PC-3 (cell line): ENCODE results near the gene PLLP. TPM values are rescaled to one million over a fixed set of nuclear protein-coding genes. Genes with fewer than 3 reads are reported as not detected.
A peak's percentile ranks its signal among the peaks of the same experiment; 100 is the strongest.

Source experiments
- ATAC-seq: fragments of 200-7000 bp; cut with Tn5 transposase; 2 replicates; pipeline ENCODE4 v1.9.1; 2020; ENCODE audit warnings: mild to moderate bottlenecking, moderate library complexity
- BruUV-seq: library from RNA; stranded (reverse); fragments of 400-500 nt; replicated peaks from 2 replicates; lab custom pipeline; 2021; lab: Mats Ljungman, UMichigan
- CTCF ChIA-PET: fragments of 300-600 bp; sonication (Branson Sonifier 250); formaldehyde crosslinking; loops from one replicate; lab custom pipeline; 2022; ENCODE audit warnings: antibody characterized with exemption; lab: Charles Lee
- POLR2A ChIA-PET: fragments of 300-600 bp; sonication (Branson Sonifier 250); formaldehyde crosslinking; loops from one replicate; lab custom pipeline; 2022; ENCODE audit warnings: antibody characterized with exemption; ENCODE audit not compliant: unreplicated experiment; lab: Charles Lee
- DNase-seq: peaks from one replicate; pipeline ENCODE4 v3.0.0-alpha.2; 2015
- H2AFZ ChIP-seq: fragments of 300-600 bp; sonication (generic); 2 replicates; pipeline ENCODE4 v1.6.0; 2016; ENCODE audit warnings: antibody characterized with exemption, low read length
- H3F3A ChIP-seq: fragments of 300-600 bp; sonication (generic); one replicate; pipeline ENCODE4 v1.6.0; 2017; ENCODE audit warnings: antibody characterized with exemption, low read length, control low read depth, mild to moderate bottlenecking; ENCODE audit not compliant: unreplicated experiment
- H3K27ac ChIP-seq: fragments of 300-600 bp; sonication (generic); 2 replicates; pipeline ENCODE4 v1.5.1; 2016; ENCODE audit warnings: mild to moderate bottlenecking, low read length
- H3K27me3 ChIP-seq: fragments of 300-600 bp; sonication (generic); 2 replicates; pipeline ENCODE4 v1.6.1; 2016; ENCODE audit warnings: low read length, mixed read lengths
- H3K36me3 ChIP-seq: fragments of 300-600 bp; sonication (generic); 2 replicates; pipeline ENCODE4 v1.6.1; 2016; ENCODE audit warnings: low read depth, mixed run types, low read length, mixed read lengths
- H3K4me1 ChIP-seq: fragments of 300-600 bp; sonication (generic); 2 replicates; pipeline ENCODE4 v1.5.1; 2016; ENCODE audit warnings: low read length; ENCODE audit not compliant: insufficient read depth
- H3K4me2 ChIP-seq: fragments of 300-600 bp; sonication (generic); 2 replicates; pipeline ENCODE4 v1.6.0; 2016; ENCODE audit warnings: low read length
- H3K4me3 ChIP-seq: fragments of 300-600 bp; sonication (generic); 2 replicates; pipeline ENCODE4 v1.5.1; 2016; ENCODE audit warnings: mild to moderate bottlenecking, low read length, mixed read lengths
- H3K79me2 ChIP-seq: fragments of 300-600 bp; sonication (generic); 2 replicates; pipeline ENCODE4 v1.6.1; 2017; ENCODE audit warnings: low read length, mixed read lengths
- H3K9ac ChIP-seq: fragments of 300-600 bp; sonication (generic); 2 replicates; pipeline ENCODE4 v1.6.0; 2016; ENCODE audit warnings: mild to moderate bottlenecking, low read length
- H3K9me2 ChIP-seq: fragments of 300-600 bp; sonication (generic); replicated peaks from 2 replicates; pipeline ENCODE4 v1.6.1; 2016; ENCODE audit warnings: mixed run types, low read length, mixed read lengths
- H3K9me3 ChIP-seq: fragments of 300-600 bp; sonication (generic); 2 replicates; pipeline ENCODE4 v1.6.1; 2016; ENCODE audit warnings: low read length, mixed read lengths
- H4K20me1 ChIP-seq: fragments of 300-600 bp; sonication (generic); 2 replicates; pipeline ENCODE4 v1.6.1; 2016; ENCODE audit warnings: low read length, mixed read lengths
- EZH2 ChIP-seq: fragments of 300-600 bp; sonication (generic); IDR thresholded peaks from one replicate; pipeline ENCODE4 v1.6.1; 2017; ENCODE audit warnings: antibody characterized with exemption, mild to moderate bottlenecking, low read length; ENCODE audit not compliant: unreplicated experiment
- EZH2phosphoT487 ChIP-seq: fragments of 300-600 bp; sonication (generic); IDR thresholded peaks from 2 replicates; pipeline ENCODE4 v1.6.1; 2018; ENCODE audit warnings: mild to moderate bottlenecking, antibody characterized with exemption, low read length, borderline replicate concordance
- intact Hi-C: fragments of 100-400 bp; cut with micrococcal nuclease; formaldehyde crosslinking; loops from 2 replicates; pipeline ENCODE4 v1.9.0; 2023
- total RNA-seq: library from RNA; depleted of rRNA; stranded (reverse); fragments of >200 nt; gene quantifications from 2 replicates; pipeline ENCODE4 v1.2.3, GENCODE V29; 2014
- TF ChIP-seq, protein P1 (sequence below): fragments of 300-600 bp; sonication (generic); conservative IDR thresholded peaks from 2 replicates; pipeline ENCODE4 v1.5.1; 2017; ENCODE audit warnings: antibody characterized with exemption, low read depth, mild to moderate bottlenecking, low read length

The PLLP gene
- total RNA-seq, 1 experiment from 2014 or later: 1.6 TPM

GRCh38 chr16:57242650-57243049 is 41.8 kb downstream of the PLLP start:
- Histone ChIP-seq H3K4me3 (no peak overlapping the region), H3K9ac (no peak overlapping the region), H2AFZ (no peak overlapping the region), H3K27ac (no peak overlapping the region), H3K36me3 (peaks cover 15% of the 10 kb centered on the region; the same call in 1 of the 2 replicates), H3K4me1 (peaks cover 12% of the 10 kb centered on the region; the same call in 1 of the 2 replicates), H3F3A (no peaks in the 10 kb centered on the region), H3K9me3 (no peaks in the 10 kb centered on the region), H3K27me3 (no peaks in the 10 kb centered on the region), H3K4me2 (no peak overlapping the region), H4K20me1 (no peaks in the 10 kb centered on the region), H3K9me2 (no peaks in the 10 kb centered on the region), H3K79me2 (peaks cover 16% of the 10 kb centered on the region)
- ChIA-PET POLR2A (no interaction called here), CTCF (no interaction called here)
- no peak for TF ChIP-seq EZH2
- no peak for TF ChIP-seq EZH2phosphoT487
- TF ChIP-seq, protein P1, sequence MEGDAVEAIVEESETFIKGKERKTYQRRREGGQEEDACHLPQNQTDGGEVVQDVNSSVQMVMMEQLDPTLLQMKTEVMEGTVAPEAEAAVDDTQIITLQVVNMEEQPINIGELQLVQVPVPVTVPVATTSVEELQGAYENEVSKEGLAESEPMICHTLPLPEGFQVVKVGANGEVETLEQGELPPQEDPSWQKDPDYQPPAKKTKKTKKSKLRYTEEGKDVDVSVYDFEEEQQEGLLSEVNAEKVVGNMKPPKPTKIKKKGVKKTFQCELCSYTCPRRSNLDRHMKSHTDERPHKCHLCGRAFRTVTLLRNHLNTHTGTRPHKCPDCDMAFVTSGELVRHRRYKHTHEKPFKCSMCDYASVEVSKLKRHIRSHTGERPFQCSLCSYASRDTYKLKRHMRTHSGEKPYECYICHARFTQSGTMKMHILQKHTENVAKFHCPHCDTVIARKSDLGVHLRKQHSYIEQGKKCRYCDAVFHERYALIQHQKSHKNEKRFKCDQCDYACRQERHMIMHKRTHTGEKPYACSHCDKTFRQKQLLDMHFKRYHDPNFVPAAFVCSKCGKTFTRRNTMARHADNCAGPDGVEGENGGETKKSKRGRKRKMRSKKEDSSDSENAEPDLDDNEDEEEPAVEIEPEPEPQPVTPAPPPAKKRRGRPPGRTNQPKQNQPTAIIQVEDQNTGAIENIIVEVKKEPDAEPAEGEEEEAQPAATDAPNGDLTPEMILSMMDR: no peak
- no peak for DNase-seq
- no TSS peak for BruUV-seq
- ATAC-seq: no peak
- intact Hi-C loops: no loop called here

GRCh38 chr16:57240851-57241250 is 43.6 kb downstream of the PLLP start:
- no TSS peak for BruUV-seq

DNA sequence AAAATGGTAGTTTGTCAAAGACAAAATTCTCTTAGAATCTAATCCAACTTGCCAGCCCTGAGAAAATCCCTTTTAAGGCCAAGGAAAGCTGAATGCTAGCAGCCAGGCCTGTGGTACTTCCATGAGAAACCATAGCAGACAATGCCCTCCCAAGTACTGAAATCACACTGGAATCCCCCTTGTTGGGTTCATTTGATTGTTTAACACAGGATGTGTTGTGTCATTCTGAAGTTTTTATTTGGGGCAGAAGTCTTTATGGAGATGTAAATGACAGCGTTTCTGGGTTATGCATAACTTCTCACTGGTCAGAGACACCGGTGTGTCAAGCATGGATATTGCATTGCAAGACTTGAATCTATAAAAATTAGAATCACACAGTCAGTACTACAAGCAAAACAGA is 45.4 kb downstream of the PLLP start:
- Histone ChIP-seq H4K20me1 (no peaks in the 10 kb centered on the region), H3K79me2 (no peaks in the 10 kb centered on the region), H3K27ac (peak overlapping the region; percentile 36; the same call in 1 of the 2 replicates), H3K9me2 (no peaks in the 10 kb centered on the region), H3K36me3 (peaks cover 25% of the 10 kb centered on the region; the same call in 1 of the 2 replicates), H3K4me1 (peaks cover 3% of the 10 kb centered on the region; the same call in 1 of the 2 replicates), H3K27me3 (no peaks in the 10 kb centered on the region), H3F3A (no peaks in the 10 kb centered on the region), H2AFZ (no peak overlapping the region), H3K4me3 (no peak overlapping the region), H3K9me3 (no peaks in the 10 kb centered on the region), H3K4me2 (no peak overlapping the region), H3K9ac (no peak overlapping the region)
- ChIA-PET POLR2A (no interaction called here), CTCF (no interaction called here)
- intact Hi-C loops: no loop called here
- no peak for ATAC-seq
- BruUV-seq: no TSS peak
- DNase-seq: no peak
- TF ChIP-seq EZH2 (no peak), EZH2phosphoT487 (no peak)
- TF ChIP-seq, protein P1: no peak

More at GRCh38 chr16:57240851-57241250, 43.6 kb downstream of the PLLP start:
- DNase-seq (no peak), ATAC-seq (no peak)
- peaks cover 7% of the 10 kb centered on the region; the same call in 1 of the 2 replicates for H3K4me1 ChIP-seq
- ChIA-PET POLR2A (no interaction called here), CTCF (no interaction called here)
- H3K4me3 ChIP-seq: no peak overlapping the region
- intact Hi-C loops: no loop called here
- no peaks in the 10 kb centered on the region for H4K20me1 ChIP-seq
- peaks cover 19% of the 10 kb centered on the region; the same call in 1 of the 2 replicates for H3K36me3 ChIP-seq
- no peak overlapping the region for H3K4me2 ChIP-seq
- peaks cover 6% of the 10 kb centered on the region for H3K79me2 ChIP-seq
- H3K9ac ChIP-seq: no peak overlapping the region
- H3F3A ChIP-seq: no peaks in the 10 kb centered on the region
- no peaks in the 10 kb centered on the region for H3K9me2 ChIP-seq
- H3K27ac ChIP-seq: no peak overlapping the region
- no peak for TF ChIP-seq EZH2
- TF ChIP-seq, protein P1: no peak
- no peak for TF ChIP-seq EZH2phosphoT487
- no peak overlapping the region for H2AFZ ChIP-seq
- H3K9me3 ChIP-seq: no peaks in the 10 kb centered on the region
- no peaks in the 10 kb centered on the region for H3K27me3 ChIP-seq
